ENCODE data around the gene KCNMA1. TPM values are rescaled to one million over a fixed set of nuclear protein-coding genes. Genes with fewer than 3 reads are reported as not detected.

KCNMA1 gene
- total and polyA plus RNA-seq, 2 donors (not counting 1 experiment from before 2014, with no cell fraction given) = 0.82 to 3.1 TPM

DNA sequence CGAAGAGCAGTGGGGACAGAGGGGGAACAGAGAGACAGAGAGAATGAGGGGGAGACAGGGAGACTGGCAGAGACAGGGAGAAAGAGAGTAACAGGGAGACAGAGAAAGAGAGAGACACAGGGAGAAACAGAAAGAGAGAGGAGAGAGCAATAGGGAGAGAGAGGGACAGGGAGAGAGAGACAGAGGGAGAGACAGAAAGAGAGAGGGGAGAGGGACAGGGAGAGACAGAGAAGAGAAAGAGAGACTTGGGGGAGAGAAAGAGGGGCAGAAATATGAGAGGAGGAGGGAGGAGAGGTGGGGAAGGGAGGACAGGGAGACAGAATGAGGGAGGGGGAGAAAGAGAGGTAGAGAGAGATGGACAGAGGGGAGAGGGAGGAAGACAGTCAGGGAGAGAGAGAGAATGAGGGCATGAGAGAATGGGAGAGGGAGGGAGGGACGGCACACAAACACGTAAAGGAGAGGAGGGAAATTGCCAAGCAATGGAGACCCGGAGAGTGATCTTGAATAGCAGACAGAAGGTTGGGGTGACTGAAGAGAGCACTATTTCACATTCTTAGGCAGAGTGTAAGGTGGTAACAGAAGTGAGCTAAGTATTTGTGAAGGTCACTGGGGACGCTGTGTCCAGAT lies 33.3 kb upstream of the KCNMA1 start:
- intact Hi-C loops (cut with micrococcal nuclease) = no loop called here
- Mint-ChIP-seq H3K27ac (no peak overlapping the region), H3K27me3 (peaks cover 12% of the 10 kb centered on the region), H3K9me3 (ENCODE audit: insufficient read depth) (no peaks in the 10 kb centered on the region), H3K4me1 (no peaks in the 10 kb centered on the region), H3K4me3 (no peak overlapping the region)
- Histone ChIP-seq H2AFZ (ENCODE audit: insufficient read depth, low read depth, low read length, poor library complexity, severe bottlenecking) (no peak overlapping the region), H4K20me1 (ENCODE audit: control insufficient read depth, insufficient read depth, low read length, poor library complexity, severe bottlenecking) (no peaks in the 10 kb centered on the region), H3K36me3 (replicated peaks in 1 of 2; ENCODE audit: control extremely low read depth in 1 of 2, control insufficient read depth in 1 of 2, extremely low read depth in 1 of 2, insufficient read depth in 2 of 2, low read length in 1 of 2) (no peaks in the 10 kb centered on the region), H3K9me3 (ENCODE audit: control extremely low read depth in 1 of 3, control insufficient read depth in 2 of 3, insufficient read depth in 1 of 3, low read length in 2 of 3) (no peaks in the 10 kb centered on the region), H3K4me2 (replicated peaks; ENCODE audit: low read depth, low read length, poor library complexity, severe bottlenecking) (no peak overlapping the region), H3K4me3 (ENCODE audit: control extremely low read depth in 1 of 5, extremely low read depth in 1 of 5, insufficient read depth in 1 of 5, low read depth in 2 of 5, low read length in 4 of 5) (no peak overlapping the region), H3K27ac (ENCODE audit: low read length in 2 of 2) (no peak overlapping the region), H3K27me3 (replicated peaks in 1 of 4; ENCODE audit: control extremely low read depth in 1 of 4, control insufficient read depth in 3 of 4, insufficient read depth in 4 of 4, low read length in 3 of 4) (peaks cover 0 to 3% (median 0%) of the 10 kb centered on the region in 4 experiments), H3K4me1 (ENCODE audit: control insufficient read depth in 2 of 2, insufficient read depth in 2 of 2, low read length in 2 of 2) (no peaks in the 10 kb centered on the region), H3K9ac (ENCODE audit: low read length) (no peak overlapping the region), H3K79me2 (ENCODE audit: control insufficient read depth, insufficient read depth, low read length) (no peaks in the 10 kb centered on the region)
- ChIA-PET POLR2A (no interaction called here), CTCF (no interaction called here)
- TF ChIP-seq EZH2 (IDR thresholded peaks at IDR 0.05; ENCODE audit: borderline replicate concordance, insufficient read depth, low read depth, low read length, poor library complexity, severe bottlenecking) = no peak
- TF ChIP-seq, protein P1, sequence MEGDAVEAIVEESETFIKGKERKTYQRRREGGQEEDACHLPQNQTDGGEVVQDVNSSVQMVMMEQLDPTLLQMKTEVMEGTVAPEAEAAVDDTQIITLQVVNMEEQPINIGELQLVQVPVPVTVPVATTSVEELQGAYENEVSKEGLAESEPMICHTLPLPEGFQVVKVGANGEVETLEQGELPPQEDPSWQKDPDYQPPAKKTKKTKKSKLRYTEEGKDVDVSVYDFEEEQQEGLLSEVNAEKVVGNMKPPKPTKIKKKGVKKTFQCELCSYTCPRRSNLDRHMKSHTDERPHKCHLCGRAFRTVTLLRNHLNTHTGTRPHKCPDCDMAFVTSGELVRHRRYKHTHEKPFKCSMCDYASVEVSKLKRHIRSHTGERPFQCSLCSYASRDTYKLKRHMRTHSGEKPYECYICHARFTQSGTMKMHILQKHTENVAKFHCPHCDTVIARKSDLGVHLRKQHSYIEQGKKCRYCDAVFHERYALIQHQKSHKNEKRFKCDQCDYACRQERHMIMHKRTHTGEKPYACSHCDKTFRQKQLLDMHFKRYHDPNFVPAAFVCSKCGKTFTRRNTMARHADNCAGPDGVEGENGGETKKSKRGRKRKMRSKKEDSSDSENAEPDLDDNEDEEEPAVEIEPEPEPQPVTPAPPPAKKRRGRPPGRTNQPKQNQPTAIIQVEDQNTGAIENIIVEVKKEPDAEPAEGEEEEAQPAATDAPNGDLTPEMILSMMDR (IDR thresholded peaks at IDR 0.05) = no peak
- WGBS (ENCODE audit: insufficient coverage) = 82% methylated on average over 5 of the region's 5 CpGs
- no peak for ATAC-seq (ENCODE audit: low read depth)
- no peak for DNase-seq

DNA sequence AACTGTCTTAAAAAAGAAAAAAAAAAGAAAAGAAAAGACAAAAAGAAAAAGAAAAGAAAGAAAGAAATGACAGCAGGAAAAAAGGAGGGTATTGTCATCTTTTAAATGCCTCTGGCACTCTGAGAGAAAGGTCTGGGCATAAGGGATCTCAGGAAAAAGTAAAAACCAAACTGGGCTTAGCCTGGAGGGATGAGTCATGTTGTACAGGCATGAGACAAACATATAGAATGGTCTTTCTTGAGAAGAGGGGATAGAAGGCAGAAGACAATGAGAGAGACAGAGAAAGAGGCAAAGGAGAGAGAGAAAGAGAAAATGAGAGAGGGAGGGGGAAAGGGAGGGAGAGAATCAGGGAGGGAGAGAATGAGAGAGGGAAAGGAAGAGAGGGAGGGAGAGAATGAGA lies 32.3 kb upstream of the KCNMA1 start:
- Histone ChIP-seq H3K4me1 (ENCODE audit: control insufficient read depth in 2 of 2, insufficient read depth in 2 of 2, low read length in 2 of 2) (no peaks in the 10 kb centered on the region), H3K9ac (ENCODE audit: low read length) (no peak overlapping the region), H3K36me3 (replicated peaks in 1 of 2; ENCODE audit: control extremely low read depth in 1 of 2, control insufficient read depth in 1 of 2, extremely low read depth in 1 of 2, insufficient read depth in 2 of 2, low read length in 1 of 2) (no peaks in the 10 kb centered on the region), H3K4me2 (replicated peaks; ENCODE audit: low read depth, low read length, poor library complexity, severe bottlenecking) (no peak overlapping the region), H2AFZ (ENCODE audit: insufficient read depth, low read depth, low read length, poor library complexity, severe bottlenecking) (no peak overlapping the region), H4K20me1 (ENCODE audit: control insufficient read depth, insufficient read depth, low read length, poor library complexity, severe bottlenecking) (no peaks in the 10 kb centered on the region), H3K4me3 (ENCODE audit: control extremely low read depth in 1 of 5, extremely low read depth in 1 of 5, insufficient read depth in 1 of 5, low read depth in 2 of 5, low read length in 4 of 5) (no peak overlapping the region), H3K27me3 (replicated peaks in 1 of 4; ENCODE audit: control extremely low read depth in 1 of 4, control insufficient read depth in 3 of 4, insufficient read depth in 4 of 4, low read length in 3 of 4) (peaks cover 0 to 3% (median 0%) of the 10 kb centered on the region in 4 experiments), H3K79me2 (ENCODE audit: control insufficient read depth, insufficient read depth, low read length) (no peaks in the 10 kb centered on the region), H3K27ac (ENCODE audit: low read length in 2 of 2) (no peak overlapping the region), H3K9me3 (ENCODE audit: control extremely low read depth in 1 of 3, control insufficient read depth in 2 of 3, insufficient read depth in 1 of 3, low read length in 2 of 3) (no peaks in the 10 kb centered on the region)
- DNase-seq = no peak
- ChIA-PET CTCF (no interaction called here), POLR2A (no interaction called here)
- H3K27ac Mint-ChIP-seq = no peak overlapping the region
- TF ChIP-seq EZH2 (IDR thresholded peaks at IDR 0.05; ENCODE audit: borderline replicate concordance, insufficient read depth, low read depth, low read length, poor library complexity, severe bottlenecking) = no peak
- TF ChIP-seq, protein P1 (IDR thresholded peaks at IDR 0.05) = no peak
- intact Hi-C loops (cut with micrococcal nuclease) = no loop called here
- no peak overlapping the region for H3K4me3 Mint-ChIP-seq
- ATAC-seq (ENCODE audit: low read depth) = no peak
- no peaks in the 10 kb centered on the region for H3K9me3 Mint-ChIP-seq (ENCODE audit: insufficient read depth)
- H3K4me1 Mint-ChIP-seq = no peaks in the 10 kb centered on the region
- H3K27me3 Mint-ChIP-seq = peaks cover 14% of the 10 kb centered on the region

Data from B cell (primary cell).